ENCODE results near the gene ARPP21. TPM values are rescaled to one million over a fixed set of nuclear protein-coding genes. Genes with fewer than 3 reads are reported as not detected.
"Not testable (repeated sequence)": the region's sequence is repeated elsewhere in the genome, so short reads cannot be mapped to it uniquely, and the experiment has no call there.

ARPP21 gene
- total and polyA plus RNA-seq, 2 donors (not counting 3 experiments of a cell fraction or from before 2014, with no cell fraction given), result not detected

GRCh38 chr3:35814531-35814930 lies 175.2 kb downstream of the ARPP21 start:
- TF ChIP-seq FOS (IDR thresholded peaks at IDR 0.05; ENCODE audit: borderline replicate concordance, insufficient read depth, low read length) (no peak), POLR2AphosphoS5 (IDR thresholded peaks at IDR 0.05; ENCODE audit: insufficient read depth, low read depth, low read length) (no peak), GATA2 (IDR thresholded peaks at IDR 0.05; ENCODE audit: insufficient read depth, insufficient read length, low read depth, low read length) (no peak), EZH2 (IDR thresholded peaks at IDR 0.05; ENCODE audit: borderline replicate concordance, low read depth, low read length, severe bottlenecking) (no peak), MYC (IDR thresholded peaks at IDR 0.05; ENCODE audit: low read depth, low read length) (no peak), JUN (IDR thresholded peaks at IDR 0.05; ENCODE audit: borderline replicate concordance, insufficient read depth, insufficient read length, low read depth) (no peak), CTCF (IDR thresholded peaks at IDR 0.05; ENCODE audit: extremely low read depth in 1 of 2, insufficient read depth in 1 of 2, low read depth in 1 of 2, low read length in 2 of 2) (no peak), MAX (IDR thresholded peaks at IDR 0.05; ENCODE audit: insufficient read depth, insufficient read length) (no peak), POLR2A (IDR thresholded peaks at IDR 0.05; ENCODE audit: low read depth, low read length) (no peak)
- DNase-seq (ENCODE audit: low read depth, low spot score) (no peak), FAIRE-seq (no peak)
- H3K27ac ChIP-seq (ENCODE audit: insufficient read depth, low read depth, low read length), result no peak overlapping the region
- H3K27me3 ChIP-seq (ENCODE audit: control insufficient read depth in 2 of 2, insufficient read depth in 2 of 2, low read length in 2 of 2), result no peaks in the 10 kb centered on the region
- no peaks in the 10 kb centered on the region for H3K4me1 ChIP-seq (ENCODE audit: control insufficient read depth, extremely low read depth, insufficient read depth, low read length)
- H3K9me1 ChIP-seq (replicated peaks; ENCODE audit: control insufficient read depth, extremely low read depth, insufficient read depth, low read length), result no peaks in the 10 kb centered on the region
- H3K4me2 ChIP-seq (ENCODE audit: insufficient read depth, low read length), result no peak overlapping the region
- ChIA-PET CTCF (no interaction called here), POLR2A (no interaction called here)
- intact Hi-C loops (cut with micrococcal nuclease) (no loop called here), dilution Hi-C loops (cut with MboI; ENCODE audit: extremely low pct_ligation_motif_present, low sequenced_read_pairs) (no loop called here)
- H3K79me2 ChIP-seq (ENCODE audit: control insufficient read depth, insufficient read depth, low read length), result no peaks in the 10 kb centered on the region
- no TSS peak for BruUV-seq (replicated peaks)
- H3K9me3 ChIP-seq (replicated peaks; ENCODE audit: control insufficient read depth, insufficient read depth, low read length), result no peaks in the 10 kb centered on the region
- no peaks in the 10 kb centered on the region for H4K20me1 ChIP-seq (replicated peaks; ENCODE audit: control insufficient read depth, extremely low read depth, insufficient read depth, low read length)
- H3K4me3 ChIP-seq (replicated peaks in 1 of 3; ENCODE audit: insufficient read depth in 1 of 3, low read depth in 1 of 3, low read length in 3 of 3), result no peak overlapping the region
- H3K36me3 ChIP-seq (ENCODE audit: control insufficient read depth in 2 of 2, extremely low read depth in 1 of 2, insufficient read depth in 2 of 2, low read length in 2 of 2), result no peaks in the 10 kb centered on the region
- H3K9ac ChIP-seq (replicated peaks; ENCODE audit: extremely low read depth, insufficient read depth, low read length), result no peak overlapping the region
- no peak overlapping the region for H2AFZ ChIP-seq (ENCODE audit: low read depth, low read length)

- H3K9me1 ChIP-seq (replicated peaks; ENCODE audit: control insufficient read depth, extremely low read depth, insufficient read depth, low read length); FAIRE-seq; H3K36me3 ChIP-seq (ENCODE audit: control insufficient read depth in 2 of 2, extremely low read depth in 1 of 2, insufficient read depth in 2 of 2, low read length in 2 of 2); H3K9ac ChIP-seq (replicated peaks; ENCODE audit: extremely low read depth, insufficient read depth, low read length); H3K9me3 ChIP-seq (replicated peaks; ENCODE audit: control insufficient read depth, insufficient read depth, low read length); H3K4me2 ChIP-seq (ENCODE audit: insufficient read depth, low read length); H3K4me1 ChIP-seq (ENCODE audit: control insufficient read depth, extremely low read depth, insufficient read depth, low read length); H3K27ac ChIP-seq (ENCODE audit: insufficient read depth, low read depth, low read length); intact Hi-C loops (cut with micrococcal nuclease); H3K4me3 ChIP-seq (replicated peaks in 1 of 3; ENCODE audit: insufficient read depth in 1 of 3, low read depth in 1 of 3, low read length in 3 of 3); CTCF ChIA-PET; H3K27me3 ChIP-seq (ENCODE audit: control insufficient read depth in 2 of 2, insufficient read depth in 2 of 2, low read length in 2 of 2); BruUV-seq (replicated peaks); DNase-seq (ENCODE audit: low read depth, low spot score); POLR2A ChIA-PET; dilution Hi-C loops (cut with MboI; ENCODE audit: extremely low pct_ligation_motif_present, low sequenced_read_pairs); H2AFZ ChIP-seq (ENCODE audit: low read depth, low read length); H3K79me2 ChIP-seq (ENCODE audit: control insufficient read depth, insufficient read depth, low read length); H4K20me1 ChIP-seq (replicated peaks; ENCODE audit: control insufficient read depth, extremely low read depth, insufficient read depth, low read length): not testable (repeated sequence)
Observed at GRCh38 chr3:35815796-35816195, 176.5 kb downstream of the ARPP21 start.

Measured in endothelial cell of umbilical vein (primary cell).